Gastroesophageal sphincter (tissue), 3 donors: ENCODE data around the gene NAALADL2.

Experiments used
- CTCF ChIP-seq, 4 experiments: fragments of 200-600 bp in 2 of 4; fragments of 450-650 bp in 2 of 4; sonication (generic) in 1 of 4; IDR thresholded peaks; one replicate each; pipeline ENCODE4 v1.5.1; 2017 to 2019; ENCODE audit warnings: antibody characterized with exemption in 4 of 4, mild to moderate bottlenecking in 2 of 4, moderate library complexity in 2 of 4
- POLR2A ChIP-seq, 2 donors: fragments of 450-650 bp; IDR thresholded peaks; one replicate each; pipeline ENCODE4 v1.6.1; 2017; ENCODE audit warnings: antibody characterized with exemption in 2 of 2, mild to moderate bottlenecking in 2 of 2, moderate library complexity in 1 of 2

- TF ChIP-seq CTCF (IDR thresholded peaks at IDR 0.05) (no peak), POLR2A (IDR thresholded peaks at IDR 0.05) (no peak)
Observed at GRCh38 chr3:174940151-174940550, 81.0 kb downstream of the NAALADL2 start.
